ENCODE measurements around the gene TFF2.

Gene TFF2

DNA sequence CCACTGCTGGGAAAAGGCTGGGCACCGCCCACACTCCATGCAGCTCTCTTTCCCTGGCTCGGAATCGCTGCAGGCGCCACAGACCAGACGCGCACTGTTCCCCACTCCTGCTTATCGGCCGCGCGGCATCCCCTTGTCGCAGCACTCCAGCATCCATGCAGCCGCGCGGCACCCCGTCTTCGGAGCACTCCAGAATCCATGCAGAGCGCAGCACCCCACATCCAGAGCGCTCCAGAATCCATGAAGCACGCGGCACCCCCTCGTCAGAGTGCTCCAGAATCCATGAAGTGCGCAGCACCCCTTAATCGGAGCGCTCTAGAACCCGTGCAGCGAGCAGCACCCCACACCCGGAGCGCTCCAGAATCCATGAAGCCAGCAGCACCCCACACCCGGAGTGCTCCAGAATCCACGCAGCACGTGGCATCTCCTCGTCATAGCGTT, 45.1 kb downstream of the TFF2 start:
- no peak for DNase-seq (ENCODE audit: low read depth)

DNA sequence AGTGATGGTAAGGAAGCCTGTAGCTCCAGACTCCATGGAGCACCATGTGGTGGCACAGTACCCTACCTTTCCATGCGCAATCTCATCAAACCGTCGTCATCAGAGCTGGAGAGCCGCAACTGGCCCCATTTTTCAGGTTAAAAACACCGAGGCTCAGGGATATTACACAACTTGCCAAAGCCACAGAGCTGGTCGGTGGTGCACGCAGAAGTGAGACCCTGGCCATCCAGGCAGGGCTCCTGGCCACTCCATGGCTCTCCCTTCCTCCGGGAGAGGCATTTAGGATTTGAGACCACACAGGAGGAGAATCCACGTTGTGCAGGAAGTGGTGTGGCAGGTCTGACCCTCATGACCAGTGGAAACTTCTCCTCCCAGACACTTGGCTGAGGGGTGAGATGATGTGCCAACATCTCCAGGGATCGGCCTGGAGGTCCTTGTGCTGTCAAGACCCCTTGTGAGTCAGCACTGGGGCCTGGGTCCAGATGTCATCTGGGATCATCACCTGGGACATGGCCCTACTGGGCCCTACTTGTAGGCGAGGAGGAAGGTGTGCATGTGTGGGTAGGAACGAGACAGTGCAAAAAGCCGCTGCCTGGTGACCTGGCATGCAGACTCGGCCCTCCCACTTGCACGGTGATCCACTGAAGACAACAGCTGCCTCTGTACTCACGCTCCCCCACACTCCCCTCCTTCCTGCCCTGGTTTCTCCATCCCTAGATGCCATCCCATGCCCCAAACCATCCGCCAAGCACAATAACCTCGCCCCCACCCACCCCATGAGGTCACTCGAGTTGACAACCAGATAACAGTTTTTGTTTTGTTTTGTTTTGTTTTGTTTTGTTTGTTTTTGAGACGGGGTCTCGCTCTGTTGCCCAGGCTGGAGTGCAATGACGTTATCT, 46.0 kb downstream of the TFF2 start:
- DNase-seq (ENCODE audit: low read depth): no peak

DNA sequence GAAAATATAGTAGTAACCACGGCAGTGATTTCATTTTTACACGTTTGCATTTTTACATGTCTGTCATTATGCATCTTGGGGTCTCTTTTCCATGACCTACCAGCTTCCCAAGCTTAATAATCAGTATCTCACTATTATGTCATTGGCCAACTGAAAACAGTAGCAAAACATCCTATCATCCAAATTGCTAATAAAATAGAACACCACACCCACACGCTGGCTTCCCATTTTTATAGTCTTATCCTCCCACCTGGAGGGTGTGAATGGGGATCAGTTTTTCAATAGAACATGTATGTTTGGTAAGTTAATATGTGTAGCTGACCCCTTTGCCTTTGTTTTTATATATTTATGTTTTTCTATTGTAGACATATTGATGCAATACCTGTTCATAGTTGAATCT, 47.4 kb downstream of the TFF2 start:
- no peak for DNase-seq (ENCODE audit: low read depth)

DNA sequence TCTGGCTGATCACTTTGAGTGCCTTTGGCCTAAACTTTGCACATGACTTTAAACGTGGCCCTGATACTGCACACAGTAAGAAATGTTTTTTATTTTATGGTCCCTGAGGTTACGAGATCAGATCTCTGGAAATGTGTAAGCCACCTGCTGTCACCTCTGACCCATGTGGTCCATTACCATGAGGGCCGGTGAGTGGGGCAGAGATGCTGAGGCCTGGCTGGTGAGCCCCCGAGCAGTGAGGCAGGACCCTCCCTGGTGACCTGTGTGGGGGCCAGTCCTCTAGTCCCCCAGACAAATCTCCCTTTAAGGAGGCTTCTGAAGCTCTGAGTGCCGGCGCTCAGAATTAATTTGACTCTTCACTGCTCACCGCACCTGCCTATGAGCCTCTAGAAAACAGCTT, 48.0 kb downstream of the TFF2 start:
- DNase-seq (ENCODE audit: low read depth): no peak

DNA sequence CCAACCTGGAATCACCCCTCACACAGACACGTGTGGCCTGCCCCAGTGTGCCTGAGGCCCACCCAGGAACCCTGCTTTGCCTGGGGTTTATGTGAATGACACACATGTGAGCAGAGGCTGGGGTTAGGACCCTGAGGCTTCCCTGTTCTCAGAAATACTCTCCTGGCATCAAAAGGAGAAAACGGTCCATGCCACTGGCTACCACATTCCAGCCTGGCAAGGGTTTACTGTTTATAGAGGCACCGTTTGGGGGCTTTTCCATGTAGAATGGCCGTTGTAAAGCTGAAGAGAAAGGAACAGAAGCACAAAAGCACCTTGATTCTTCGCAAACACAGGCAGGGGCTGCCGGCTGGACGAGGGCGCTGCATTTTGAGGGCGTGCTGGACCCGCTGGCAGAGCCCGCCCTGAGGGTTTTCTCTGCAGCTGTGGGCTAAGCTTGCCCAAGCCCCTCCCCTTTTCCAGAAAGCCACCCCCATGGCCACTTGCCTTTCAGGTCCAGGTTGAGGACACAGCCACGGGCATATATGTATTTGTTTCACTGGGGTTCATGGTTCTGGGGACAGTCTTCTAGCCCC, 48.6 kb downstream of the TFF2 start:
- DNase-seq (ENCODE audit: low read depth): no peak

- DNase-seq (ENCODE audit: low read depth): no peak
Measured at GRCh38 chr21:42301371-42302075, 49.3 kb downstream of the TFF2 start.

- no peak for DNase-seq (ENCODE audit: low read depth)
Measured at GRCh38 chr21:42300956-42301355, 49.8 kb downstream of the TFF2 start.

DNA sequence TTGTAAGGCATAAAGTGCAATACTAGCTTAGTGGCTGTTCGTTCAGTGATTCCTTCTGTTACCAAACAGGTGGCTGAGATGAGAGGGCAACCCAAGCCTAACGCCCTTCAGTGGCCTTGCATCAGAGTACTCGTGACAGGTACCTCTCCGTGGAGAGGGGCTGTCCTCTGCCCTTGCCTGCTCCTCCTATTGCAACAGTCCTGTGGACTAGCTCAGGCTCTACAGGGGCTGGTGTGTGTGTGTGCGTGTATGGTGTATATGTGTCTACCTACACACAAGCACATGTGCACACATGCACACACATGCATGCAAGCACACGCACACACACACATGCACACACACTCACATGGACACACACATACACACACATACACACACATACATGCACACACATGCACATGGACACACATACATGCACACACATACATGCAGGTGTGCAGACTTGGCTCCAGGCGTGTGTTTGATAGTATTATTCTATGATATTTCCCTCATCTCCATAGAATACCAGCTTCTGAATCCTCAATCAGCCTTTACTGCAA, 50.7 kb downstream of the TFF2 start:
- DNase-seq (ENCODE audit: low read depth): no peak

- DNase-seq (ENCODE audit: low read depth): peak; percentile 6
Measured at GRCh38 chr21:42299324-42300044, 51.3 kb downstream of the TFF2 start.

- no peak for DNase-seq (ENCODE audit: low read depth)
Measured at GRCh38 chr21:42298657-42299056, 52.1 kb downstream of the TFF2 start.

DNA sequence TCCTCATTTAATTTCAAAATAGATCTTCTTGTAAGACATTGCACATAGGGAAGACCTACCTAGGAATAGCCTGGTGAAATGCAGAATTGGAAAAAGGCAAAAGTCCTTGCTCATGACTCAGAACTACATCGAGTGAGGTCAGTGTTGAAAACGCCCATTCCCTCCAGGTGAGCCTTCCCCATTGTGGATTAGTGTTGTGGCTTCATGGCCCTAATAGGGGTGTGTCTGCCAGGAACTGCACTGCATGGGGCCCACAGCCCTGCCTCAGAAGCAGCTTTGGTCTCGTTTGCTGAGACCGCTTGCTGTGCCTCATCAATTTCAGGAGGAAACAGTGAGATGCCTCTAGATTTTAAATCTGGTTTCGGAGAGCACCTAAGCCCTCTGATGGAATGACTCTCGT, 52.6 kb downstream of the TFF2 start:
- DNase-seq (ENCODE audit: low read depth): no peak

DNA sequence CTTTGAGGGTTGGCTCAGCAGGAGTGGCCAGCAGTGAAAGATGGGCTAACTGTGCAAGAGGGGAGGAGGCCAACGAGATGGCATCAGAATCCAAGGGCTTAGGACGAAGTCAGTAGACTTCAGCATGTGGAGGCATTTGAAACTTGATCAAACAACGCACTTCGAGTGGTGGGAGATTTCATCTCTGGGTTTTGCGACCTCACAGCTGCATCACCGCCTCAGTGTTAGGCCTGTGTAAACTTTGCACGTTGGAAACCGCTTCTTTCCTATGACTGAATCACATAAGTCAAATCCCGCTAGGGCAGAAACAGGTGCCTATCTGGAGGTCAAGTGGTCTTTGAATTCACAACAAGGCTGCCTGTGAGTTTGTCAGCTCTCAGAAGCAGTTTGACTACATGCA, 53.4 kb downstream of the TFF2 start:
- no peak for DNase-seq (ENCODE audit: low read depth)

DNA sequence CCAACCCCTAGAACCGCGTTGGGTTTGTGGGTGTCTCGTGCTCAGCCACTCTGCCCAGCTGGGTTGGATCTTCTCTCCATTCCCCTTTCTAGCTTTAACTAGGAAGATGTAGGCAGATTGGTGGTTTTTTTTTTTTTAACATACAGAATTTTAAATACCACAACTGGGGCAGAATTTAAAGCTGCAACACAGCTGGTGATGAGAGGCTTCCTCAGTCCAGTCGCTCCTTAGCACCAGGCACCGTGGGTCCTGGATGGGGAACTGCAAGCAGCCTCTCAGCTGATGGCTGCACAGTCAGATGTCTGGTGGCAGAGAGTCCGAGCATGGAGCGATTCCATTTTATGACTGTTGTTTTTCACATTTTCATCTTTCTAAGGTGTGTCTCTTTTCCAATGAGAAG, 54.3 kb downstream of the TFF2 start:
- no peak for DNase-seq (ENCODE audit: low read depth)

Measured in activated T-cell treated with anti-CD3 and anti-CD28 coated beads for 24 hours (primary cell).